ENCODE results near the gene TMEM100. TPM values are rescaled to one million over a fixed set of nuclear protein-coding genes. Genes with fewer than 3 reads are reported as not detected.

TMEM100 gene
- total RNA-seq, 1 experiment from 2014 or later, result 1.7 TPM

- ChIA-PET POLR2A (interaction anchor here (0.6 to 3.1 kb wide), 7 partner anchors 8 to 582 kb away, joined by 3 to 18 read pairs (median 3); partner anchors contain the start of gene PCTP), CTCF (interaction anchor here (0.6 to 5.1 kb wide), 15 partner anchors 7 to 220 kb away, joined by 3 to 46 read pairs (median 8); partner anchors contain the start of genes PCTP and TMEM100)
- H3K4me3 Mint-ChIP-seq (ENCODE audit: unreplicated experiment), result no peak overlapping the region
- H3K27ac Mint-ChIP-seq (ENCODE audit: low read depth, unreplicated experiment), result no peak overlapping the region
- no peak for DNase-seq (ENCODE audit: unreplicated experiment)
- peaks cover 5% of the 10 kb centered on the region for H3K36me3 Mint-ChIP-seq (ENCODE audit: insufficient read depth, unreplicated experiment)
- BruUV-seq (replicated peaks), result no TSS peak
- H3K27me3 Mint-ChIP-seq (ENCODE audit: insufficient read depth, unreplicated experiment), result no peaks in the 10 kb centered on the region
- no peak for TF ChIP-seq CTCF (IDR thresholded peaks at IDR 0.05; ENCODE audit: unreplicated experiment)
- H3K4me1 Mint-ChIP-seq (ENCODE audit: insufficient read depth, unreplicated experiment), result peaks cover 41% of the 10 kb centered on the region
- intact Hi-C loops (cut with micrococcal nuclease), result no loop called here
- no peaks in the 10 kb centered on the region for H3K9me3 Mint-ChIP-seq (ENCODE audit: unreplicated experiment)
Measured at GRCh38 chr17:55734128-55734781, 11.6 kb upstream of the TMEM100 start.

DNA sequence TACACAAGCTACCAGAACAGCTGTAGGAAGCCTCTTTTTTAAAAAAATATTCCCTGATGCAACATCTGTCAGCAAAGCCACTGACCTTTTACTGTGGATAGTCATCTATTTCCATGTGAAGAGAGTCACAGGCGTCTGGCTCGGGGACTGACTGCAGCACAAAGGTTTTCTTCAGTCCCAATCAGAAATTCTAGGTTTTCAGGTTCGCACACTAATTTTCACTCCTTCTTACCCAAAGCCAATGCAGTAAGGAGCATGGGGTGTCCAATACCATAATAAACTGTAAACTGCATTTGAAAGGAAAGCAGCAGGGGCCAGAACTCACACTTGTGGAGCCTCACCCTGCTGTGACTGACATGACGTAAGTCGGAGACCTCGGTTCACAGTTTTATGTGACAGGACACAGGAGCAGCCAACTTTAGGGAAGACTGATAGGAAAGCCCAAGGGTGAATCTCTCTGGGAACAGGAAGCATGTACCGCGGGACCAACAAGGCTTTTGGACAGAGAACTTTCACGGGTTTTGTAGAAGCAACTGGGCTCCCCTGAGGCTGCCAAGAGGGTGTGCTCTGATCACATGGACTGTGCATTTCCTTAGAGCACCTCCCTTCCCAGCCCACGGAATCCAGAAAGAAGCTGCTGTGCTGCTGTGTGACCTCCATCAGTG lies 9.1 kb upstream of the TMEM100 start:
- no peaks in the 10 kb centered on the region for H3K27me3 Mint-ChIP-seq (ENCODE audit: insufficient read depth, unreplicated experiment)
- ChIA-PET CTCF (interaction anchor here (0.5 to 5.1 kb wide), 5 partner anchors 9 to 1226 kb away, joined by 3 to 46 read pairs (median 3); partner anchors contain the start of gene TMEM100), POLR2A (no interaction called here)
- peaks cover 66% of the 10 kb centered on the region for H3K4me1 Mint-ChIP-seq (ENCODE audit: insufficient read depth, unreplicated experiment)
- DNase-seq (ENCODE audit: unreplicated experiment), result no peak
- intact Hi-C loops (cut with micrococcal nuclease), result no loop called here
- peaks cover 5% of the 10 kb centered on the region for H3K36me3 Mint-ChIP-seq (ENCODE audit: insufficient read depth, unreplicated experiment)
- BruUV-seq (replicated peaks), result no TSS peak
- no peak for TF ChIP-seq CTCF (IDR thresholded peaks at IDR 0.05; ENCODE audit: unreplicated experiment)
- H3K9me3 Mint-ChIP-seq (ENCODE audit: unreplicated experiment), result no peaks in the 10 kb centered on the region
- peak overlapping the region; percentile 17 for H3K4me3 Mint-ChIP-seq (ENCODE audit: unreplicated experiment)
- H3K27ac Mint-ChIP-seq (ENCODE audit: low read depth, unreplicated experiment), result peak overlapping the region; percentile 55

- peaks cover 75% of the 10 kb centered on the region for H3K4me1 Mint-ChIP-seq (ENCODE audit: insufficient read depth, unreplicated experiment)
- BruUV-seq (replicated peaks), result no TSS peak
- no peaks in the 10 kb centered on the region for H3K27me3 Mint-ChIP-seq (ENCODE audit: insufficient read depth, unreplicated experiment)
- H3K36me3 Mint-ChIP-seq (ENCODE audit: insufficient read depth, unreplicated experiment), result peaks cover 5% of the 10 kb centered on the region
- CTCF ChIA-PET, result interaction anchor here (0.5 to 1.5 kb wide), 5 partner anchors 9 to 1226 kb away, joined by 3 to 7 read pairs (median 3); no protein-coding TSS in a partner anchor
- intact Hi-C loops (cut with micrococcal nuclease), result no loop called here
- no peak for TF ChIP-seq CTCF (IDR thresholded peaks at IDR 0.05; ENCODE audit: unreplicated experiment)
- no peaks in the 10 kb centered on the region for H3K9me3 Mint-ChIP-seq (ENCODE audit: unreplicated experiment)
- DNase-seq (ENCODE audit: unreplicated experiment), result no peak
- H3K27ac Mint-ChIP-seq (ENCODE audit: low read depth, unreplicated experiment), result peak overlapping the region; percentile 55
- POLR2A ChIA-PET, result interaction anchor here (0.9 kb wide), 1 partner anchor 20 kb away, joined by 4 read pairs; the partner anchor contains the start of gene PCTP
- H3K4me3 Mint-ChIP-seq (ENCODE audit: unreplicated experiment), result peak overlapping the region; percentile 17
Measured at GRCh38 chr17:55730808-55731207, 8.1 kb upstream of the TMEM100 start.

- ChIA-PET CTCF (interaction anchor here (0.8 to 1.4 kb wide), 3 partner anchors 9 to 589 kb away, joined by 3 to 7 read pairs (median 3); no protein-coding TSS in a partner anchor), POLR2A (interaction anchor here (0.6 to 0.9 kb wide), 2 partner anchors 12 to 20 kb away, joined by 3 to 4 read pairs; partner anchors contain the start of gene PCTP)
- Mint-ChIP-seq H3K4me1 (ENCODE audit: insufficient read depth, unreplicated experiment) (peaks cover 80% of the 10 kb centered on the region), H3K27me3 (ENCODE audit: insufficient read depth, unreplicated experiment) (no peaks in the 10 kb centered on the region), H3K4me3 (ENCODE audit: unreplicated experiment) (peak overlapping the region; percentile 17), H3K36me3 (ENCODE audit: insufficient read depth, unreplicated experiment) (peaks cover 5% of the 10 kb centered on the region), H3K27ac (ENCODE audit: low read depth, unreplicated experiment) (peak overlapping the region; percentile 55), H3K9me3 (ENCODE audit: unreplicated experiment) (no peaks in the 10 kb centered on the region)
- no peak for TF ChIP-seq CTCF (IDR thresholded peaks at IDR 0.05; ENCODE audit: unreplicated experiment)
- DNase-seq (ENCODE audit: unreplicated experiment), result no peak
- no TSS peak for BruUV-seq (replicated peaks)
- intact Hi-C loops (cut with micrococcal nuclease), result no loop called here
Measured at GRCh38 chr17:55730380-55730779, 7.7 kb upstream of the TMEM100 start.

All from MCF 10A (cell line).